Activated T-helper 1 cell treated with anti-CD3 and anti-CD28 coated beads, Interleukin-12 subunit alpha, Interleukin-12 subunit beta, Interleukin-2, Interleukin-4 antibody, amounts not matched to agents 30 ng/mL and 10 ng/mL and 1 ng/mL, durations not matched to agents 14 hours and 24 hours and 36 hours (primary cell): Measurements from ENCODE around the gene CRYBG3. TPM values are rescaled to one million over a fixed set of nuclear protein-coding genes. Genes with fewer than 3 reads are reported as not detected.
"Not testable (repeated sequence)": the region's sequence is repeated elsewhere in the genome, so short reads cannot be mapped to it uniquely, and the experiment has no call there.

ENCODE experiments used
- DNase-seq: peaks from one replicate; pipeline ENCODE4 v3.0.0; 2021; ENCODE audit warnings: low spot score
- H3K27ac Mint-ChIP-seq: one replicate; pipeline ENCODE4 v1.8.0; 2021; ENCODE audit warnings: mild to moderate bottlenecking, mixed read lengths
- H3K27me3 Mint-ChIP-seq: one replicate; pipeline ENCODE4 v1.8.0; 2022; ENCODE audit warnings: mild to moderate bottlenecking, moderate library complexity, mixed read lengths; ENCODE audit not compliant: insufficient read depth
- H3K36me3 Mint-ChIP-seq: one replicate; pipeline ENCODE4 v1.8.0; 2021; ENCODE audit warnings: low read depth, mixed read lengths
- H3K4me1 Mint-ChIP-seq: one replicate; pipeline ENCODE4 v1.8.0; 2021; ENCODE audit warnings: low read depth, mixed read lengths
- H3K4me3 Mint-ChIP-seq: one replicate; pipeline ENCODE4 v1.8.0; 2021; ENCODE audit warnings: mild to moderate bottlenecking, moderate library complexity, mixed read lengths
- H3K9me3 Mint-ChIP-seq: one replicate; pipeline ENCODE4 v1.8.0; 2021; ENCODE audit warnings: mixed read lengths
- intact Hi-C: fragments of 100-400 bp; cut with micrococcal nuclease; formaldehyde crosslinking; loops from one replicate; pipeline ENCODE4 v1.15.1; 2024
- total RNA-seq: library from RNA; stranded (reverse); gene quantifications from 2 replicates; pipeline ENCODE4 v1.2.3, GENCODE V29; 2022

The CRYBG3 gene
- total RNA-seq, 1 donor from 2014 or later: 6.8 TPM

- DNase-seq: no peak
- H3K27me3 Mint-ChIP-seq: no peaks in the 10 kb centered on the region
- H3K4me1 Mint-ChIP-seq: peaks cover 6% of the 10 kb centered on the region
- no peak overlapping the region for H3K27ac Mint-ChIP-seq
- no peak overlapping the region for H3K4me3 Mint-ChIP-seq
- intact Hi-C loops: no loop called here
- no peaks in the 10 kb centered on the region for H3K9me3 Mint-ChIP-seq
- peaks cover 27% of the 10 kb centered on the region for H3K36me3 Mint-ChIP-seq
These were observed 64.4 kb downstream of the CRYBG3 start for GRCh38 chr3:97885931-97886824.

- no peak overlapping the region for H3K27ac Mint-ChIP-seq
- peaks cover 31% of the 10 kb centered on the region for H3K36me3 Mint-ChIP-seq
- H3K27me3 Mint-ChIP-seq: no peaks in the 10 kb centered on the region
- intact Hi-C loops: no loop called here
- no peak overlapping the region for H3K4me3 Mint-ChIP-seq
- no peaks in the 10 kb centered on the region for H3K4me1 Mint-ChIP-seq
- DNase-seq: no peak
- no peaks in the 10 kb centered on the region for H3K9me3 Mint-ChIP-seq
These were observed 68.0 kb downstream of the CRYBG3 start for GRCh38 chr3:97889814-97890213.

GRCh38 chr3:97892852-97893251 is 71.0 kb downstream of the CRYBG3 start:
- H3K27me3 Mint-ChIP-seq: no peaks in the 10 kb centered on the region
- H3K4me3 Mint-ChIP-seq: no peak overlapping the region
- no peak overlapping the region for H3K27ac Mint-ChIP-seq
- H3K4me1 Mint-ChIP-seq: no peaks in the 10 kb centered on the region
- H3K36me3 Mint-ChIP-seq: peaks cover 23% of the 10 kb centered on the region
- intact Hi-C loops: no loop called here
- DNase-seq: no peak
- no peaks in the 10 kb centered on the region for H3K9me3 Mint-ChIP-seq

- intact Hi-C loops: no loop called here
- no peaks in the 10 kb centered on the region for H3K27me3 Mint-ChIP-seq
- no peak for DNase-seq
- no peaks in the 10 kb centered on the region for H3K9me3 Mint-ChIP-seq
- H3K4me1 Mint-ChIP-seq: no peaks in the 10 kb centered on the region
- peaks cover 22% of the 10 kb centered on the region for H3K36me3 Mint-ChIP-seq
- no peak overlapping the region for H3K27ac Mint-ChIP-seq
- no peak overlapping the region for H3K4me3 Mint-ChIP-seq
These were observed 73.4 kb downstream of the CRYBG3 start for GRCh38 chr3:97895216-97895615.

- Mint-ChIP-seq H3K36me3 (peaks cover 23% of the 10 kb centered on the region), H3K4me1 (peaks cover 2% of the 10 kb centered on the region), H3K9me3 (no peaks in the 10 kb centered on the region), H3K4me3 (no peak overlapping the region), H3K27me3 (no peaks in the 10 kb centered on the region), H3K27ac (no peak overlapping the region)
- intact Hi-C loops: no loop called here
- no peak for DNase-seq
These were observed 74.3 kb downstream of the CRYBG3 start for GRCh38 chr3:97896129-97896528.

- Mint-ChIP-seq H3K4me1 (peaks cover 6% of the 10 kb centered on the region), H3K9me3 (no peaks in the 10 kb centered on the region), H3K27ac (no peak overlapping the region), H3K36me3 (peaks cover 25% of the 10 kb centered on the region), H3K27me3 (no peaks in the 10 kb centered on the region), H3K4me3 (no peak overlapping the region)
- no peak for DNase-seq
- intact Hi-C loops: no loop called here
These were observed 74.7 kb downstream of the CRYBG3 start for GRCh38 chr3:97896547-97896946.

GRCh38 chr3:97899331-97899730 is 77.5 kb downstream of the CRYBG3 start:
- Mint-ChIP-seq H3K27ac (no peak overlapping the region), H3K4me3 (no peak overlapping the region), H3K36me3 (peaks cover 21% of the 10 kb centered on the region), H3K27me3 (no peaks in the 10 kb centered on the region), H3K9me3 (no peaks in the 10 kb centered on the region), H3K4me1 (peaks cover 6% of the 10 kb centered on the region)
- DNase-seq: no peak
- intact Hi-C loops: no loop called here

GRCh38 chr3:97901313-97902248 is 79.8 kb downstream of the CRYBG3 start:
- no peak overlapping the region for H3K27ac Mint-ChIP-seq

GRCh38 chr3:97909830-97910229 is 88.0 kb downstream of the CRYBG3 start:
- H3K27ac Mint-ChIP-seq, H3K27me3 Mint-ChIP-seq, DNase-seq, H3K4me3 Mint-ChIP-seq: not testable (repeated sequence)
- Mint-ChIP-seq H3K9me3 (peaks cover 11% of the 10 kb centered on the region), H3K36me3 (peaks cover 20% of the 10 kb centered on the region), H3K4me1 (peaks cover 21% of the 10 kb centered on the region)
- intact Hi-C loops: loop anchor here (2.0 kb wide), 2 partner anchors 37 to 73 kb away; no protein-coding TSS in a partner anchor

More at GRCh38 chr3:97901313-97902248, 79.8 kb downstream of the CRYBG3 start:
- Mint-ChIP-seq H3K36me3 (peaks cover 21% of the 10 kb centered on the region), H3K9me3 (no peaks in the 10 kb centered on the region), H3K4me3 (no peak overlapping the region), H3K27me3 (no peaks in the 10 kb centered on the region), H3K4me1 (peaks cover 6% of the 10 kb centered on the region)
- no peak for DNase-seq
- intact Hi-C loops: no loop called here

GRCh38 chr3:97910236-97910831 is 88.5 kb downstream of the CRYBG3 start:
- Mint-ChIP-seq H3K27ac (peak overlapping the region; percentile 61), H3K9me3 (peaks cover 11% of the 10 kb centered on the region), H3K36me3 (peaks cover 20% of the 10 kb centered on the region), H3K4me3 (peak overlapping the region; percentile 78), H3K4me1 (peaks cover 21% of the 10 kb centered on the region)
- H3K27me3 Mint-ChIP-seq: not testable (repeated sequence)
- peak; percentile 14 for DNase-seq
- intact Hi-C loops: loop anchor here (2.0 kb wide), 2 partner anchors 38 to 72 kb away; no protein-coding TSS in a partner anchor

- Mint-ChIP-seq H3K4me1 (peaks cover 21% of the 10 kb centered on the region), H3K27me3 (no peaks in the 10 kb centered on the region), H3K4me3 (peak overlapping the region; percentile 78), H3K9me3 (peaks cover 11% of the 10 kb centered on the region), H3K36me3 (peaks cover 24% of the 10 kb centered on the region), H3K27ac (peak overlapping the region; percentile 61)
- peak; percentile 7 for DNase-seq
- intact Hi-C loops: loop anchor here (2.0 kb wide), 2 partner anchors 38 to 72 kb away; no protein-coding TSS in a partner anchor
These were observed 89.1 kb downstream of the CRYBG3 start for GRCh38 chr3:97910931-97911351.

GRCh38 chr3:97911459-97911858 is 89.6 kb downstream of the CRYBG3 start:
- Mint-ChIP-seq H3K4me3 (peak overlapping the region; percentile 78), H3K36me3 (peaks cover 26% of the 10 kb centered on the region), H3K27ac (peak overlapping the region; percentile 61), H3K9me3 (peaks cover 11% of the 10 kb centered on the region), H3K27me3 (no peaks in the 10 kb centered on the region), H3K4me1 (peaks cover 21% of the 10 kb centered on the region)
- DNase-seq: no peak
- intact Hi-C loops: loop anchor here (2.0 kb wide), 2 partner anchors 39 to 71 kb away; no protein-coding TSS in a partner anchor
